SK-N-MC (cell line): ENCODE measurements around the gene BANF1.

Experiments
- DNase-seq: peaks from one replicate; pipeline ENCODE4 v3.0.0-alpha.2; 2011; ENCODE audit warnings: low read depth, low spot score
- H3K27ac ChIP-seq: fragments of 200-600 bp; sonication (generic); 2 replicates; pipeline ENCODE4 v1.5.1; 2016; ENCODE audit warnings: mixed run types
- H3K36me3 ChIP-seq: fragments of 200-600 bp; sonication (generic); 2 replicates; pipeline ENCODE4 v1.6.1; 2017; ENCODE audit warnings: antibody characterized with exemption, low read length, mixed read lengths; ENCODE audit not compliant: insufficient read depth
- H3K4me3 ChIP-seq: fragments of 200-600 bp; sonication (generic); 2 replicates; pipeline ENCODE4 v1.5.1; 2016
- H3K9ac ChIP-seq: fragments of 200-600 bp; sonication (generic); 2 replicates; pipeline ENCODE4 v1.8.0; 2017; ENCODE audit warnings: mixed run types, mixed read lengths; ENCODE audit not compliant: insufficient read length
- H3K9me3 ChIP-seq: fragments of 200-600 bp; sonication (generic); 2 replicates; pipeline ENCODE4 v1.6.1; 2017; ENCODE audit warnings: low read depth, mild to moderate bottlenecking, antibody characterized with exemption, low read length, moderate library complexity, mixed read lengths
- EZH2 ChIP-seq: fragments of 200-600 bp; sonication (generic); IDR thresholded peaks from one replicate; pipeline ENCODE4 v1.6.1; 2017; ENCODE audit warnings: antibody characterized with exemption
- FOXP2 ChIP-seq: optimal IDR thresholded peaks from 2 replicates; pipeline ENCODE3; 2011; ENCODE audit warnings: mild to moderate bottlenecking, moderate library complexity; ENCODE audit not compliant: insufficient read depth; ENCODE audit errors: extremely low read length, control extremely low read depth
- POLR2AphosphoS5 ChIP-seq: IDR thresholded peaks from 2 replicates; pipeline ENCODE4 v1.6.1; 2012; ENCODE audit warnings: mild to moderate bottlenecking, low read depth, low read length, borderline replicate concordance

Gene BANF1

DNA sequence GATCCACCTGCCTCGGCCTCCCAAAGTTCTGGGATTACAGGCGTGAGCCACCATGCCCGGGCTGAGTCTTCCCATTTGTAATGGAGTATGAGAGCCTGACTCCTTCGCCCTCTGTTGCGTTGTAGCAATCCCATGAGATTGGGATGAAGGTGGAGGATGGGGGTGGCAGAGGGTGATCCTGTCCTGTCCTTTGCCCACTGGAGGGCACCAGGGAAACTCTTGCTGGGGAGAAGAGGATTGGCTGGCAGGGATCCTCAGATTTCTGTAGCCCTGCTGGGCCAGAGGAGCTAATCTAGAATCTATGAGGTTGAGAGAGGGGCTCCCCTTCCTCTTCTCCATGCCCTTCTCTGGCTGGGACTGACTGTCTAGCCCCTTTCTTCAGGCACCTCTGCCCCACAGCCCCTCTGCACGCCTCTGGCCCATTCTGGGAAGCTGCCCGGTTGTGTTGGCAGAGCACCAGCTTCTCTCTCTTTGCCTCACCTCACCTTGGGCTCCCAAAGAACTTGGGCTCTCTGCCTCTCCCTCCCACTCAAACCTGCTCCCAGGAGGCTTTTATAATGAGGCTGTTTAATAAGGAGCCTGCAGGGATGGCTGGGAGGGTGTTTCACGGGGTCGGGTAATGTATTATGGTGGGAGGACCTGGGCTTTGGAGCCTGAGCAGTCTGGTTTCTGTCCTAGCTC is 33.5 kb downstream of the BANF1 start:
- TF ChIP-seq FOXP2 = no peak
- no peak for TF ChIP-seq EZH2
- TF ChIP-seq POLR2AphosphoS5 = no peak
- Histone ChIP-seq H3K9ac (no peak overlapping the region), H3K36me3 (no peaks in the 10 kb centered on the region), H3K9me3 (no peaks in the 10 kb centered on the region), H3K27ac (no peak overlapping the region), H3K4me3 (no peak overlapping the region)
- no peak for DNase-seq

DNA sequence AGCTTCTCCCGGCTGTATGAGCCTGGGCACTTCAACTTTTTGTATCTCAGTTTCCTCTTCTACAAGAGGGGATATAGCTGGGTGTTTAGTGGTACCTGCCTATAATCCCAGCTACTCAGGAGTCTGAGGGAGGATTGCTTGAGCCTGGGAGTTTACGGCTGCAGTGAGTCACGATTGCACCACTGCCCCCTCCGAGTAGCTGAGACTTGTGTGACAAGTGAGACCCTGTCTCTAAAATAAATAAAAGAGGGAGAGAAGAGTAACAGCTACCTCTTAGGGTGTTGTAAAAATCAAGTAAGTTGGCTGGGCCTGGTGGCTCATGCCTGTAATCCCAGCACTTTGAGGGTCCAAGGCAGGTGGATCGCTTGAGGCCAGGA is 34.0 kb downstream of the BANF1 start:
- TF ChIP-seq EZH2 (no peak), FOXP2 (no peak), POLR2AphosphoS5 (no peak)
- Histone ChIP-seq H3K27ac (no peak overlapping the region), H3K36me3 (no peaks in the 10 kb centered on the region), H3K9me3 (no peaks in the 10 kb centered on the region), H3K9ac (no peak overlapping the region), H3K4me3 (no peak overlapping the region)
- DNase-seq = no peak

DNA sequence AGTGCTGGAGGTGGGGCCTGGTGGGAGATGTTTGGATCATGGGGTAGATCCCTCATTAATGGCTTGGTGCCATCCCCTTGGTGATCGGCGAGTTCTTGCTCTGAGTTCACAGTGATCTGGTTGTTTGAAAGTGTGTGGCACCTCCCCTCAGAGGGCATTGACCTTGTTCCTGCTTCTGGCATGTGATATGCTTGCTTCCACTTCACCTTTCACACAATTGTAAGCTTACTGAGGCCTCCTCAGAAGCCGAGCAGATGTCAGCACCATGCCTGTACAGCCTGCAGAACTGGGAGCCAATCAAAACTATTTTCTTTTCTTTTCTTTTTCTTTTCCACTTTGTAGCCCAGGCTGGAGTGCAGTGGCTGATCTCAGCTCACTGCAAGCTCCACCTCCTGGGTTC is 35.0 kb downstream of the BANF1 start:
- H3K36me3 ChIP-seq = no peaks in the 10 kb centered on the region
- H3K9me3 ChIP-seq = no peaks in the 10 kb centered on the region
- DNase-seq = no peak
- no peak overlapping the region for H3K4me3 ChIP-seq
- TF ChIP-seq FOXP2 (no peak), POLR2AphosphoS5 (no peak), EZH2 (no peak)
- no peak overlapping the region for H3K9ac ChIP-seq
- H3K27ac ChIP-seq = no peak overlapping the region

DNA sequence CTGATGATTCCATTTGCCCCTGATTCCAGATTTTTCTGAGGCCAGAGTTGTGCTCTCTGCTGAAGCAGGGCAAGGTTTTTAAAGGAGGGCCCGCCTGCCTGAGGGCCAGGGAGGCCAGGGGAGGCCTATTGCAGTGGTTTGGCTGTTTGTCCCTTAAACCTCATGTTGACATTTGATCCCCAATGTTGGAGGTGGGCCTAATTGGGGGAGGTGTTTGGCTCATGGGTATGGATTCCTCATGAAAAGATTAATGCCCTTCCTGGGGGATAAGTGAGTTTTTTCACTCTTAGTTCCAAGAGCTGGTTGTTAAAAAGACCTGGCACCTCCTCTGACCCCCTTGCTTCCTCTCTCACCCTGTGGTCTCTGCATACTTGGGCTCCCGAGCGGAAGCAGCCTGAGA is 37.5 kb downstream of the BANF1 start:
- H3K4me3 ChIP-seq = no peak overlapping the region
- H3K27ac ChIP-seq = no peak overlapping the region
- H3K9ac ChIP-seq = no peak overlapping the region
- H3K9me3 ChIP-seq = no peaks in the 10 kb centered on the region
- TF ChIP-seq POLR2AphosphoS5 (no peak), EZH2 (no peak), FOXP2 (no peak)
- no peak for DNase-seq
- no peaks in the 10 kb centered on the region for H3K36me3 ChIP-seq

DNA sequence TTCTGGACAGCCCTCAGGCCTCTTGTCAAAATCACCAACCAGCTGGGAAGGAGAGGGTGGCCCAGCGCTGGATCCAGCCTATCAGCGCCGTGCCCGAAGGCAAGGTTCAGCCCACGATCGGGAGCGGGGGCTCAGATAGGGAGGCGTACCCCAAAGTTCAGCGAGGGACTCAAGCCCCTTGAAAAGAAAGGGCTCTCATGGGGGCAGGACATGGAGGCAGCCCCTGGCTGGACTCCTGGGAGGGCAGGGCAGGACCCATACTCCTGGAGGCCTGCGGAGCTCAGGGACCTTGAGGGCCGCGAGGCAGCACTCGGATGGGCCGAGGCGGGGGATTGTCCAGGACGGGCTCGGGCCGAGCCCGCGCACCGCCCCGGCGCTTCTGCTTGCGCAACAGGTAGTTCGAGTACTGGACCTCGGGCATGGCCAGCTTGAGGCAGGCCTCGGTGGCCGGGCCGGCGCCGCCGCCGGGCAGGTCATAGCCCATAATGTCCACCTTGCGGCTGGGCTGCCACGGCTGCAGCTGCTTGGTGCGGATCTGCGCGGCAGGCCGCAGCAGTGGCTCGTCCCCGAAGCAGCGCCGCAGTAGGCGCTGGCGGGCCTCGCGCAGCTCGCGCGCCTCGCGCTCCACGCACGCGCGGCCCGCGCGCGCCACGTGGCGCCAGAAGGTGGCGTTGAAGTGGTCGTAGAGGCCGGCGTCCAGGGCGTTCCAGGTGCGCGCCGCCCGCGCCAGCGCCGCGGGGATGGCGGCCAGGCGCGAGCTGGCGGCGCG is 40.1 kb downstream of the BANF1 start:
- no peak overlapping the region for H3K27ac ChIP-seq
- H3K36me3 ChIP-seq = no peaks in the 10 kb centered on the region
- no peak overlapping the region for H3K9ac ChIP-seq
- no peaks in the 10 kb centered on the region for H3K9me3 ChIP-seq
- TF ChIP-seq POLR2AphosphoS5 (no peak), FOXP2 (no peak), EZH2 (no peak)
- no peak for DNase-seq
- H3K4me3 ChIP-seq = no peak overlapping the region

DNA sequence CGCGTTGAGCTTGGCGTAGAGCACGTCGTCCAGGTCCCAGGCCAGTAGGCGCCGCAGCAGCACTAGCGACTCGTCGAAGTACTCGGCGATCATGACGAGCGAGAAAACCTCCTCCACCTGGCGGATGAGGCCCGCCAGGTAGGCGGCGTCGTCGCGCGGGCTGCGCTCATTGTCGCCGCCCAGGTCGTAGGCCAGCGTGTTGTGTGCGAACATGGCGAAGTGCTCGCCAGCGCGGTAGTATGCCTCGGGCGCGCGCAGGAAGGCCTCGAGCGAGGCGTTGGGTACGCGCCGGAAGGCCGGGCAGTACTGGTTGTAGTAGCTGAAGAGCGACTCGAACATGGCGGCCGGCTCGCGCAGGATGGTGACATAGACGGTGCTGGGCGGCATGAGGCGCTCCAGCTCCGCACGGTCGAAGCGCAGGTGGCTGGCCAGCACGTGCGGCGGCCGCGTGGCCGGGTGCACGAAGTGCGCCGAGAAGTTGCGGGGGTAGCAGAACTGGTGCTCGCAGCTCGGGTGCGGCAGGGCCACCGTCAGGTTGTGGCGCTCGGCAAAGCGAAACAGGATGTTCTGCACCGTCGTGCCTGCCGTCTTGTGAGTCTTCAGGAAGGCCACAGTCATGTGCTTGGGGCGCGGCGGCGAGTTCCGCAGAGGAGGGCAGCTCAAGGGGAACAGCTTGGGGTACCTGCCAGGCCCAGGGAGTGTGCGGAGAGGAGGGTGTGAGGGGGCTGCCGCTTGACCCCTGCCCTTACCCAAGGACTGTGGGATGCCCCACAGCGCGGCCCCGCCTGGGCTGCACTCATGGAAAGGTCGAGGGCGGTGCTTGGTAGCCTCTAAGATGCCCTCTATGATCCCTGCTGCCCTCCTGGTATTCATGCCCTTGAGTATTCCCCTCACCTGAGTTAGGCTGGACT is 40.9 kb downstream of the BANF1 start:
- H3K9ac ChIP-seq = no peak overlapping the region
- TF ChIP-seq POLR2AphosphoS5 = no peak
- TF ChIP-seq EZH2 = no peak
- TF ChIP-seq FOXP2 = no peak
- DNase-seq = no peak
- no peak overlapping the region for H3K27ac ChIP-seq
- no peaks in the 10 kb centered on the region for H3K9me3 ChIP-seq
- no peak overlapping the region for H3K4me3 ChIP-seq
- H3K36me3 ChIP-seq = no peaks in the 10 kb centered on the region

DNA sequence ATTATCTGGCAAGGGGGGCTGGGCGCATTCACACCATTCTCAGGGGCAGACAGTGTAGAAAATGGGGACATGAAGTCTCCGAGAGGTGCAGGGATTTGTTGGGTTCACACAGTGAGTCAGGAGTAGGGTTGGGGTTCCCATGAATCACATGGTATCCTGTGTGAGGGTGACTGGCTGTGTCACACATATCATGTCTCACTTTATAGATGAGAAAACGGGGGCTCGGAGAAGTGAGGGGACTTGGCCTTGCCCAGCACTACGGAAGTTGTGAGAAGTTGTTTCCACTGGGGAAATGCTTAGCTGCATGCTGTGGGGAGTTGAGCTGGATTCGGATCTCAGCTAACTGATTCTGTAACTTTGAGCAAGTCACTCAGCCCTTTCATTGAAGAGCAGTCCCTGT is 42.5 kb downstream of the BANF1 start:
- Histone ChIP-seq H3K27ac (no peak overlapping the region), H3K9ac (no peak overlapping the region), H3K36me3 (no peaks in the 10 kb centered on the region), H3K4me3 (peak overlapping the region; percentile 33; the same call in 1 of the 2 replicates), H3K9me3 (no peaks in the 10 kb centered on the region)
- TF ChIP-seq EZH2 (no peak), POLR2AphosphoS5 (no peak), FOXP2 (no peak)
- DNase-seq = no peak

DNA sequence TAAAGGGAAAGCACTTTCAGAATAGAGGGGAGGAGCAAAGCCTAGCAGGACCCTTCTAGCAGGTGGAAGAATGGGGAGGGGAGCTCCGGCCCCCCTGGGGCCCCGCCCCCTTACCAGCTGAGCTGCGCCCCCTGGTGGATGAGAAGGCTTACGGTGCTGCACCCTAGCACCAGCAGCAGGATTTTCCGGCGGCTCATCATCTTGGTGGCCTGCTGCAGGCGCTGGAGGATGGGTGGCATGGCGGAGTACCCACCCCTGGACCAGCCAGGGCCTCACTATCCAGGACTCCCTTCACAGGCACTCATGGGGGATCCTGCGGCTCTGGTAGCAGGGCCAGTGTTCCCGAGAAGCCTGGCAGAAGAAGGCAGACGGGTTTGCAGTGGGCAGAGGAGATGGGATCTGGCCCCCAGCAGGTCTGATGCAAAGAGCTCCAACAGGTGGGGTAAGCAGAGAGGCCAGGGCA is 42.9 kb downstream of the BANF1 start:
- Histone ChIP-seq H3K27ac (no peak overlapping the region), H3K9me3 (no peaks in the 10 kb centered on the region), H3K4me3 (peak overlapping the region; percentile 33; the same call in 1 of the 2 replicates), H3K36me3 (no peaks in the 10 kb centered on the region), H3K9ac (no peak overlapping the region)
- peak; percentile 50 for DNase-seq
- no peak for TF ChIP-seq FOXP2
- no peak for TF ChIP-seq EZH2
- TF ChIP-seq POLR2AphosphoS5 = no peak
